ENCODE measurements around the gene C1orf159. TPM values are rescaled to one million over a fixed set of nuclear protein-coding genes. Genes with fewer than 3 reads are reported as not detected.

Gene C1orf159
- total and polyA plus RNA-seq, 4 donors, result 3.9 to 7.0 (median 4.7) TPM

DNA sequence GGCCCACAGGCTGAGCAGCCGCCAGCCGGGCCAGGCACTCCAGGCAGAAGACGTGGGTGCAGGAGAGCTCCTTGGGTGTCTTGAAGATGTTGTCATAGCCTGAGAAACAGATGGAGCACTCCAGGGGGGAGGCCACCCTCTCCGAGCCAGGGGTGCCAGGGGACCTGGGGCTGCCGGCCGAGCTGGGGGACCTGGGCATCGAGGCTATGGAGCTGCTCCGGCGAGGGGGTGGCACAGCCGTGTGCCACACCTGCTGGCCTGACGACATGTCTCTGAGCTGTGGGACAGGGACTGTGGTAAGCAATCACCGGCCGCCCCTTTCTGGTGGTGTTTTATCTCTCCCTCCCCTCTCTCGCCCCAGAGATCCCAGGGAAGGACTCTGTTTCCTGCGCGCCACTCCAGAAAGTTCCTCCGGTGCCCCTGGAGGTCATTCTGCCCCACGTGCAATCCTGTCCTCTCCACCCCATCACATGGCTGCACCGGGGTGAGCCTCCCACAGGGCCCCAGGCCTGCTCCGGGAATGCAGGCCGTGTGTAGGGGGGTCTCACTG, 43.5 kb downstream of the C1orf159 start:
- Histone ChIP-seq H3K36me3 (ENCODE audit: control insufficient read depth in 4 of 4, insufficient read depth in 3 of 4, low read depth in 1 of 4, low read length in 3 of 4) (no peaks in the 10 kb centered on the region), H3K27ac (ENCODE audit: low read depth in 1 of 2, low read length in 2 of 2) (no peak overlapping the region), H3K4me3 (ENCODE audit: low read depth in 1 of 3, low read length in 3 of 3) (no peak overlapping the region), H3K9ac (ENCODE audit: low read depth in 1 of 2, low read length in 2 of 2) (no peak overlapping the region), H3K27me3 (ENCODE audit: control insufficient read depth in 4 of 4, insufficient read depth in 4 of 4, low read length in 3 of 4) (peaks cover 0 to 5% (median 0%) of the 10 kb centered on the region in 4 donors), H3K4me1 (ENCODE audit: control insufficient read depth in 4 of 4, insufficient read depth in 4 of 4, low read length in 3 of 4) (peaks cover 0 to 9% (median 6%) of the 10 kb centered on the region in 4 donors), H3K9me3 (ENCODE audit: control insufficient read depth in 4 of 4, low read length in 3 of 4) (no peaks in the 10 kb centered on the region)
- 79% methylated on average over 21 of the region's 21 CpGs for WGBS
- TF ChIP-seq EGR1 (IDR thresholded peaks at IDR 0.05; ENCODE audit: low read depth in 2 of 2), result no peak
- no peak for TF ChIP-seq SP1 (IDR thresholded peaks at IDR 0.05)
- TF ChIP-seq, protein P1, sequence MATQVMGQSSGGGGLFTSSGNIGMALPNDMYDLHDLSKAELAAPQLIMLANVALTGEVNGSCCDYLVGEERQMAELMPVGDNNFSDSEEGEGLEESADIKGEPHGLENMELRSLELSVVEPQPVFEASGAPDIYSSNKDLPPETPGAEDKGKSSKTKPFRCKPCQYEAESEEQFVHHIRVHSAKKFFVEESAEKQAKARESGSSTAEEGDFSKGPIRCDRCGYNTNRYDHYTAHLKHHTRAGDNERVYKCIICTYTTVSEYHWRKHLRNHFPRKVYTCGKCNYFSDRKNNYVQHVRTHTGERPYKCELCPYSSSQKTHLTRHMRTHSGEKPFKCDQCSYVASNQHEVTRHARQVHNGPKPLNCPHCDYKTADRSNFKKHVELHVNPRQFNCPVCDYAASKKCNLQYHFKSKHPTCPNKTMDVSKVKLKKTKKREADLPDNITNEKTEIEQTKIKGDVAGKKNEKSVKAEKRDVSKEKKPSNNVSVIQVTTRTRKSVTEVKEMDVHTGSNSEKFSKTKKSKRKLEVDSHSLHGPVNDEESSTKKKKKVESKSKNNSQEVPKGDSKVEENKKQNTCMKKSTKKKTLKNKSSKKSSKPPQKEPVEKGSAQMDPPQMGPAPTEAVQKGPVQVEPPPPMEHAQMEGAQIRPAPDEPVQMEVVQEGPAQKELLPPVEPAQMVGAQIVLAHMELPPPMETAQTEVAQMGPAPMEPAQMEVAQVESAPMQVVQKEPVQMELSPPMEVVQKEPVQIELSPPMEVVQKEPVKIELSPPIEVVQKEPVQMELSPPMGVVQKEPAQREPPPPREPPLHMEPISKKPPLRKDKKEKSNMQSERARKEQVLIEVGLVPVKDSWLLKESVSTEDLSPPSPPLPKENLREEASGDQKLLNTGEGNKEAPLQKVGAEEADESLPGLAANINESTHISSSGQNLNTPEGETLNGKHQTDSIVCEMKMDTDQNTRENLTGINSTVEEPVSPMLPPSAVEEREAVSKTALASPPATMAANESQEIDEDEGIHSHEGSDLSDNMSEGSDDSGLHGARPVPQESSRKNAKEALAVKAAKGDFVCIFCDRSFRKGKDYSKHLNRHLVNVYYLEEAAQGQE (IDR thresholded peaks at IDR 0.05), result no peak
- no peak for TF ChIP-seq RAD21 (IDR thresholded peaks at IDR 0.05)
- no peak for TF ChIP-seq NR2F2 (IDR thresholded peaks at IDR 0.05)
- TF ChIP-seq HNF4A (conservative IDR thresholded peaks at IDR 0.05), result no peak
- no peak for TF ChIP-seq GABPA (IDR thresholded peaks at IDR 0.05 in 1 of 2, conservative IDR thresholded peaks at IDR 0.05 in 1 of 2)
- TF ChIP-seq, protein P2, sequence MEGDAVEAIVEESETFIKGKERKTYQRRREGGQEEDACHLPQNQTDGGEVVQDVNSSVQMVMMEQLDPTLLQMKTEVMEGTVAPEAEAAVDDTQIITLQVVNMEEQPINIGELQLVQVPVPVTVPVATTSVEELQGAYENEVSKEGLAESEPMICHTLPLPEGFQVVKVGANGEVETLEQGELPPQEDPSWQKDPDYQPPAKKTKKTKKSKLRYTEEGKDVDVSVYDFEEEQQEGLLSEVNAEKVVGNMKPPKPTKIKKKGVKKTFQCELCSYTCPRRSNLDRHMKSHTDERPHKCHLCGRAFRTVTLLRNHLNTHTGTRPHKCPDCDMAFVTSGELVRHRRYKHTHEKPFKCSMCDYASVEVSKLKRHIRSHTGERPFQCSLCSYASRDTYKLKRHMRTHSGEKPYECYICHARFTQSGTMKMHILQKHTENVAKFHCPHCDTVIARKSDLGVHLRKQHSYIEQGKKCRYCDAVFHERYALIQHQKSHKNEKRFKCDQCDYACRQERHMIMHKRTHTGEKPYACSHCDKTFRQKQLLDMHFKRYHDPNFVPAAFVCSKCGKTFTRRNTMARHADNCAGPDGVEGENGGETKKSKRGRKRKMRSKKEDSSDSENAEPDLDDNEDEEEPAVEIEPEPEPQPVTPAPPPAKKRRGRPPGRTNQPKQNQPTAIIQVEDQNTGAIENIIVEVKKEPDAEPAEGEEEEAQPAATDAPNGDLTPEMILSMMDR (IDR thresholded peaks at IDR 0.05; ENCODE audit: low read depth, low read length, missing input control), result no peak
- no peak for TF ChIP-seq FOXA2 (IDR thresholded peaks at IDR 0.05)
- no peak for TF ChIP-seq RXRA (IDR thresholded peaks at IDR 0.05)
- DNase-seq (ENCODE audit: low spot score), result no peak

DNA sequence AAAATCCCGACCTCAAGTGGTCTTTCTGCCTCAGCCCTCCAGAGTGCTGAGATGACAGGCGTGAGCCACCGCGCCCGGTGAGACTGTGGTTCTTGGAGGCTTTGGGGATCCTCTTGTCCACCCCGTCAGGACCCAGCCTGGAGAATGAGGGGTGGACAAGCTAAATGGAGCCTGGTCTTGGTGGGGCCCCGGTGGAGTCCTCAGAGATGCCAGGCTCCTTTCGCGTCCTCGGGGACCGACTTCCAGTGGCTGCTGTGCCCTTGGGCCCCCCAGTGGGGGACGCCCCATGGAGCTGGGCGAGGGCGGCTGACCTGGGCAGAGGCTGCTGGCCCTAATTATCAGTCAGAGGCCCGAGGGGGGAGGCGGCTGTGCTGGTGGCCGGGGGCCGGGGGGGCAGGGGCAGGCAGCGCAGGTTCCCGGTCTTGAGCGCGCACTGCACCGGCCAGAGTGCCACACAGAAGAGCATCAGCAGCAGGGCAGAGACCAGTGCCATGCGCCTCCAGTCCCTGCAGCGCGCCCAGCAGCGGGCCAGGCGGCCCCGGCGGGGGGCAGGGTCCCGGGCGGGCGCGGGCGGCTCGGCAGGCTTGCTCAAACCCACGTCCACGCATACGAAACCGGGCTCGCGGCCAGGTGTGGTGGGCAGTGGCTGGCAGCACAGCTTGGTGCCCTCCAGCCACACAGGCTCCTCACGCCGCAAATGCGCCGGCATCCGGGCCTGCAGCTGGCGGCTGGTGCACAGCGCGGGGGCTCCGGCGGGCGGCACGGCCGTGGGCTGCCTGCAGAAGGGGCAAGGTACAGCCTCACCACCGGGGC, 44.2 kb downstream of the C1orf159 start:
- Histone ChIP-seq H3K4me1 (ENCODE audit: control insufficient read depth in 4 of 4, insufficient read depth in 4 of 4, low read length in 3 of 4) (peaks cover 0 to 9% (median 6%) of the 10 kb centered on the region in 4 donors), H3K27ac (ENCODE audit: low read depth in 1 of 2, low read length in 2 of 2) (no peak overlapping the region), H3K9ac (ENCODE audit: low read depth in 1 of 2, low read length in 2 of 2) (no peak overlapping the region), H3K4me3 (ENCODE audit: low read depth in 1 of 3, low read length in 3 of 3) (no peak overlapping the region), H3K9me3 (ENCODE audit: control insufficient read depth in 4 of 4, low read length in 3 of 4) (no peaks in the 10 kb centered on the region), H3K36me3 (ENCODE audit: control insufficient read depth in 4 of 4, insufficient read depth in 3 of 4, low read depth in 1 of 4, low read length in 3 of 4) (no peaks in the 10 kb centered on the region), H3K27me3 (ENCODE audit: control insufficient read depth in 4 of 4, insufficient read depth in 4 of 4, low read length in 3 of 4) (peaks cover 0 to 5% (median 0%) of the 10 kb centered on the region in 4 donors)
- no peak for DNase-seq (ENCODE audit: low spot score)
- WGBS, result 86% methylated on average over 56 of the region's 56 CpGs
- TF ChIP-seq RXRA (IDR thresholded peaks at IDR 0.05) (no peak), GABPA (IDR thresholded peaks at IDR 0.05 in 1 of 2, conservative IDR thresholded peaks at IDR 0.05 in 1 of 2) (no peak), YY1 (IDR thresholded peaks at IDR 0.05) (no peak)
- TF ChIP-seq, protein P3, sequence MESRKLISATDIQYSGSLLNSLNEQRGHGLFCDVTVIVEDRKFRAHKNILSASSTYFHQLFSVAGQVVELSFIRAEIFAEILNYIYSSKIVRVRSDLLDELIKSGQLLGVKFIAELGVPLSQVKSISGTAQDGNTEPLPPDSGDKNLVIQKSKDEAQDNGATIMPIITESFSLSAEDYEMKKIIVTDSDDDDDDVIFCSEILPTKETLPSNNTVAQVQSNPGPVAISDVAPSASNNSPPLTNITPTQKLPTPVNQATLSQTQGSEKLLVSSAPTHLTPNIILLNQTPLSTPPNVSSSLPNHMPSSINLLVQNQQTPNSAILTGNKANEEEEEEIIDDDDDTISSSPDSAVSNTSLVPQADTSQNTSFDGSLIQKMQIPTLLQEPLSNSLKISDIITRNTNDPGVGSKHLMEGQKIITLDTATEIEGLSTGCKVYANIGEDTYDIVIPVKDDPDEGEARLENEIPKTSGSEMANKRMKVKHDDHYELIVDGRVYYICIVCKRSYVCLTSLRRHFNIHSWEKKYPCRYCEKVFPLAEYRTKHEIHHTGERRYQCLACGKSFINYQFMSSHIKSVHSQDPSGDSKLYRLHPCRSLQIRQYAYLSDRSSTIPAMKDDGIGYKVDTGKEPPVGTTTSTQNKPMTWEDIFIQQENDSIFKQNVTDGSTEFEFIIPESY (IDR thresholded peaks at IDR 0.05), result no peak

Measured in liver (tissue), 9 donors.